GM12874 (cell line): ENCODE measurements around the gene TGM2.

Source experiments
- TF ChIP-seq, protein P1 (sequence below): IDR thresholded peaks from 2 replicates; pipeline ENCODE4 v1.5.1; 2011; ENCODE audit warnings: low read depth, mild to moderate bottlenecking, control low read depth, low read length, moderate library complexity; ENCODE audit not compliant: insufficient read depth

The TGM2 gene

DNA sequence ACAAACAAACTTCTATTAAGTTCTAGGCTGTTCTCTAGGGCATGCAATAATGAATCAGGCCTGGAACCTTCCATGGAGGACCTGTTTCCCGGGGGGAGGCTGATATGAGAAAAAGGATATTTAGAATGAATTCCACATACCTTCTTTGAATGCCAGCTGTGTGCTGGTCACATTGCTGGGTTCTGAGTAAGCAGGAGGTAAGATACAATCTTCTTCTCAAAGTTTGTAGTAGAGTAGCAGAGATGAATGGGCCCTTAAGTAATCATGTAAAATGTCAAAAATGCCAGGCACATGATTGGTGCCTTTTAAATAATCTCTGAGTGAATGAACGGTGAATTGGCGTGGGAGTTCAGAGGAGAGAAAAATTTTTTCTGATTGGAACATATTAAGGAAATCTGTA, 47.4 kb downstream of the TGM2 start:
- TF ChIP-seq, protein P1, sequence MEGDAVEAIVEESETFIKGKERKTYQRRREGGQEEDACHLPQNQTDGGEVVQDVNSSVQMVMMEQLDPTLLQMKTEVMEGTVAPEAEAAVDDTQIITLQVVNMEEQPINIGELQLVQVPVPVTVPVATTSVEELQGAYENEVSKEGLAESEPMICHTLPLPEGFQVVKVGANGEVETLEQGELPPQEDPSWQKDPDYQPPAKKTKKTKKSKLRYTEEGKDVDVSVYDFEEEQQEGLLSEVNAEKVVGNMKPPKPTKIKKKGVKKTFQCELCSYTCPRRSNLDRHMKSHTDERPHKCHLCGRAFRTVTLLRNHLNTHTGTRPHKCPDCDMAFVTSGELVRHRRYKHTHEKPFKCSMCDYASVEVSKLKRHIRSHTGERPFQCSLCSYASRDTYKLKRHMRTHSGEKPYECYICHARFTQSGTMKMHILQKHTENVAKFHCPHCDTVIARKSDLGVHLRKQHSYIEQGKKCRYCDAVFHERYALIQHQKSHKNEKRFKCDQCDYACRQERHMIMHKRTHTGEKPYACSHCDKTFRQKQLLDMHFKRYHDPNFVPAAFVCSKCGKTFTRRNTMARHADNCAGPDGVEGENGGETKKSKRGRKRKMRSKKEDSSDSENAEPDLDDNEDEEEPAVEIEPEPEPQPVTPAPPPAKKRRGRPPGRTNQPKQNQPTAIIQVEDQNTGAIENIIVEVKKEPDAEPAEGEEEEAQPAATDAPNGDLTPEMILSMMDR: no peak

DNA sequence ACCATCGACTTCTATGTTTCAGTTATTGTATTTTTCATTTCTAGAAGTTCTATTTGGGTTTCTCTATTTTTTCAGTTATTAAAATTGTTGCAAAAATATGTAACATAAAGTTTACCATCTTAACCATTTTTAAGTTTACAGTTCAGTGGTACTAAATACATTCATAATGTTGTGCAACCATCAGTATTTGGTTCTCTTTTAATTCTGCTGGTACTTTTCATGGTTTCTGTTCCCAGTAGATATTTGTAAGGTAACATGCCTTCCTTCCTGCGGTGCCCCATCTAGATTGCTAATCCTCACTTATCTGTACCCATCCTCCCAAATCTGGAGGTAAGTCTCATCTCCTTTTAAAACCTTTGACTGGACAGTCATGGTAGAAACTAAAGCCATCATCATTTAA, 47.9 kb downstream of the TGM2 start:
- TF ChIP-seq, protein P1: no peak

DNA sequence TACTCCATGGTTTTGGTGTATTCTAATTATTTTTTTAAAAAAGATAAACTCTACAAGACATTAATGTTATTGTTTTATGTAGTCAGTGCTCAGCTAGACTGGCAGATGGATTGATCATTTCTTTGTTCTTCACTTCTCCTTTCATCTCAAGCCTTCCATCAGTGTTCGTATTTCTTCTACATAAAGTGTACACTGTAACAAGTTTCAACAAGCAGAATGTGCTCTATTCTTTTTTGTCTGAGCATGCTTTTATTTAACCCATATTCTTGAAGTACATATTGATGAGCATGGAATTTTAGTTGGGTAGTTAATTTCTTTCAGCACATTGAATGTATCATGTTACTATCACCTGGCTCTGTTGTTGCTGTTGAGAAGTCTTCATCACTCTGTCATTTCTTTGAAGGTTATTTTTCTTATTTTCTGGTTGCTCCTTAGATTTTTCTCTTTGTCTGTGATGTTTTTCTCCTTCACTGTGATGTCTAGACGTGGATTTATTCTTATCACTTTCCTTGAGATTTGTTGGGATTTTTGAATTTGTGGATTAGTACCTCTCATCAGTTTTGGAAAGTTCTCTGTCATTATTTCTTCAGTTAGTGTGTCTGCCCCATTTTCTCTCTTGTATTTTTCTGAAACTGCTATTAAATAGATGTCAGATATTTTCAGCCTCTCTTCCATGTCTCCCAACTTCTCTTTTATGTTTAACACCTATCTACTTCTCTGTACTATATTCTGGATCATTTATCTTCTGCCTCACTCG, 48.5 kb downstream of the TGM2 start:
- TF ChIP-seq, protein P1: no peak

DNA sequence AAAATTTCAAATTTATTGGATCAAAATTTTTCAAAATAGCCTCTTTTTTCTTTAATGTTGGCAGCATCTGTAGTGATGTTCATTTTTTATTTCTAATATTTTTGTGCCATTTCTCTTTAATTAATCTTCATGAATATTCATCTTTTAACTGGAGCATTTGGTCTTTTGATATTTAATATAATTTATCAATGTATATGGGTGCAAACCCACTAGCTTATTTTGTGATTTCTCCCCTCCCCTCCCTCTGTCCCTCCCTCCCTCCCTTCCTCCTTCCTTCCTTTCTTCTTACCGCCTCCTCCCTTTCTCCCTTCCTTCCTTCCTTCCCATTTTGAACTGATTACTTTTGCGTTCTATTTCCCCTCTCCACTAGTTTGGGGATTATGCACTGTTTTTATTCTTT, 49.2 kb downstream of the TGM2 start:
- TF ChIP-seq, protein P1: no peak

DNA sequence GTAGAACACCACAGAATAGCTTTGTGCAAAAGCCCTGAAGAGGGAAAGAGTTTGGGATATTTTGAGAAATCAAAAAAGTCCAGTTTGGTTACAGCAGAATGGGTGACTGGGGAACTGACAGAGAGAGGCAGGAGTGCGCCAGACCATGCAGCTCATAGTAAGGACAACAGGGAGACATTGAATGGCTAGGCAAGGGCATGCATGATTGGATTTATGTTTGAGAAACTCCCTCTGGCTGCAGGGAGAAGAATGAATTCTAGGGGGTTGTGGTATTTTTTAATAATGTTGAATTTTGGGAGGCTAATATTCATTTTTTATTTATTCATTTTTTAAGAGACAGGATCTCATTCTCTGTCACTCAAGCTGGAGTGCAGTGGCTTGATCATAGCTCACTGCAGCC, 49.9 kb downstream of the TGM2 start:
- TF ChIP-seq, protein P1: no peak

DNA sequence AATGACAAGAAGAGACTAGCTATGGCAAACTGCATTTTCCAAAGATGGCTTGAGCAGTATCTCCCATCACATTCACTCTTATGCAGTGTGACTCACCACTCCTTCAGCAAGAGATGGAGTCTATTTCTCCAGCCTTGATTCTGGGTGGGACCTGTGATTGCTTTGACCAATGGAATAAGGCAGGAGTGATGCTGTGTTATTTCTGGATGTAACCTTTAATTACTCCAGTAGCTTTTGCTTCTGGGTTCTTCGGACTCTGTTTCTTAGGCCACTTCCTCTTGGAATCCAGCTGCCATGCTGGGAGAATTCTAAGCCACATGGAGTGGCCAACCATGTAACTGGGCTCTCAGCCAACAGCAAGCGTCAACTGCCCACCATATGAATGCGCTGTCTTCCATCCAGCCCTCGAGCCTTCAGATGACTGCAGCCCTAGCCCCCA, 50.7 kb downstream of the TGM2 start:
- TF ChIP-seq, protein P1: no peak

DNA sequence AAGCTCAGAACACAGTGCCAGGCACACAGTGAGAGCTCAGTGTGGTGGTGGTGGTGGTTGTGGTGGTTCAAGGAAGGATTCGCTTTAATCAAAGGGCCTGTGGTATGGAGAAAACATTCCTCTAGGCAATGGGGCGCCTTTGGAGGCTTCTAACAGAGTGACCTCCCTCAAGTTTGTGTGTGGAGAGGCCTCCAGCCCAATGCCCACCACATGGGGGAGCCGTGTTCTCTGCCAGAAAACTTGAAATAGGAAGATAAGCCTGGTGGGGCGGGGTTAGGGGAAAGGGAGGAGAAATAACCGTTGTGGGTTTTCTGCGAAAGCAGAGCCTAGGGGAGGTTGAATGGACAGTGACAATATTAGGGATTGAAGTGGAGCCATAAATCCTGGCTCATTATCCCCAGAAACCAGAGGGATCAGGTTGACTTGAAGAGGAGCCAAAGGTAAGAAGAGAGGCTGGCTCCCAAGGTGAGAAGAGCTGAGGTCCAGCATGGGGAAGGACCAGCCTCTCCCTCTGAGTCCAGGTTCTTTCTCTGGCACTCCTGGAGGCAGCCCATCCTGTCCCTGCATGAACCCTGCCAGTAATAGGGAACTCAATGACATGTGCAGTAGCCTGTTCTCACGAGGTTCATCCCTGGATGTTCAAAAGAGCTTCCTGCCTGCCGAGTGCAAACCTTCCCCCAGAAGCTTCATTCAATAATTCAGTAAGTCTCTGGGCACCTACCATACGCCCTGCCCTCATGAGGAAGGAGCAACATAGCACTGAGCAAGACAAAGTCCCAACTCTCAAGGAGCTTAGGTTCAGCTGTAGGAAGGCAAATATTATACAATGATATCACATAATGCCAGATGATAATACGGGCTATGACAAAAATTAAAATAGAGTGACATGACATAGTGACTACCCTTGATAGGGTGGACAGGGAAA, 51.4 kb downstream of the TGM2 start:
- TF ChIP-seq, protein P1: peak; percentile 29; the same call in 1 of the 2 replicates
